Measurements from ENCODE around the gene SND1.

Gene SND1

GRCh38 chr7:127922656-127923055 is 270.7 kb downstream of the SND1 start:
- H3K36me3 ChIP-seq, result no peaks in the 10 kb centered on the region
- H3K4me3 ChIP-seq (ENCODE audit: low read depth, low read length), result no peak overlapping the region
- no peak overlapping the region for H3K27ac ChIP-seq
- H3K27me3 ChIP-seq (ENCODE audit: insufficient read depth, low read depth, severe bottlenecking), result no peaks in the 10 kb centered on the region
- DNase-seq, result no peak
- H3K9me3 ChIP-seq (ENCODE audit: severe bottlenecking), result no peaks in the 10 kb centered on the region
- TF ChIP-seq CTCF (IDR thresholded peaks at IDR 0.05; ENCODE audit: low read depth, low read length), result no peak

- H3K36me3 ChIP-seq, result peaks cover 6% of the 10 kb centered on the region
- TF ChIP-seq CTCF (IDR thresholded peaks at IDR 0.05; ENCODE audit: low read depth, low read length), result no peak
- DNase-seq, result no peak
- no peaks in the 10 kb centered on the region for H3K27me3 ChIP-seq (ENCODE audit: insufficient read depth, low read depth, severe bottlenecking)
- no peak overlapping the region for H3K4me3 ChIP-seq (ENCODE audit: low read depth, low read length)
- H3K27ac ChIP-seq, result no peak overlapping the region
- H3K9me3 ChIP-seq (ENCODE audit: severe bottlenecking), result no peaks in the 10 kb centered on the region
These were observed 272.9 kb downstream of the SND1 start for GRCh38 chr7:127924874-127925273.

GRCh38 chr7:127927348-127927696 is 275.3 kb downstream of the SND1 start:
- Histone ChIP-seq H3K9me3 (ENCODE audit: severe bottlenecking) (peaks cover 2% of the 10 kb centered on the region), H3K4me3 (ENCODE audit: low read depth, low read length) (no peak overlapping the region), H3K27me3 (ENCODE audit: insufficient read depth, low read depth, severe bottlenecking) (no peaks in the 10 kb centered on the region), H3K36me3 (peaks cover 20% of the 10 kb centered on the region), H3K27ac (no peak overlapping the region)
- no peak for TF ChIP-seq CTCF (IDR thresholded peaks at IDR 0.05; ENCODE audit: low read depth, low read length)
- no peak for DNase-seq

GRCh38 chr7:127928222-127928621 is 276.2 kb downstream of the SND1 start:
- Histone ChIP-seq H3K9me3 (ENCODE audit: severe bottlenecking) (peaks cover 2% of the 10 kb centered on the region), H3K4me3 (ENCODE audit: low read depth, low read length) (no peak overlapping the region), H3K27me3 (ENCODE audit: insufficient read depth, low read depth, severe bottlenecking) (no peaks in the 10 kb centered on the region), H3K36me3 (peaks cover 28% of the 10 kb centered on the region), H3K27ac (no peak overlapping the region)
- no peak for DNase-seq
- no peak for TF ChIP-seq CTCF (IDR thresholded peaks at IDR 0.05; ENCODE audit: low read depth, low read length)

- Histone ChIP-seq H3K9me3 (ENCODE audit: severe bottlenecking) (peaks cover 2% of the 10 kb centered on the region), H3K4me3 (ENCODE audit: low read depth, low read length) (no peak overlapping the region), H3K27ac (no peak overlapping the region), H3K27me3 (ENCODE audit: insufficient read depth, low read depth, severe bottlenecking) (no peaks in the 10 kb centered on the region), H3K36me3 (peaks cover 30% of the 10 kb centered on the region)
- DNase-seq, result no peak
- TF ChIP-seq CTCF (IDR thresholded peaks at IDR 0.05; ENCODE audit: low read depth, low read length), result no peak
These were observed 276.9 kb downstream of the SND1 start for GRCh38 chr7:127928852-127929251.
